ENCODE measurements around the gene RYR2.

The RYR2 gene

GRCh38 chr1:237062976-237063375 lies 21.0 kb downstream of the RYR2 start:
- no peak overlapping the region for H3K27ac ChIP-seq
- no peak for TF ChIP-seq CTCF (IDR thresholded peaks at IDR 0.05)
- H3K9me3 ChIP-seq (ENCODE audit: control insufficient read depth, low read length), result no peaks in the 10 kb centered on the region
- no peak overlapping the region for H3K4me3 ChIP-seq (ENCODE audit: low read depth, low read length)
- H3K79me2 ChIP-seq, result no peaks in the 10 kb centered on the region
- no peaks in the 10 kb centered on the region for H3K36me3 ChIP-seq (ENCODE audit: control insufficient read depth, insufficient read depth, low read length)
- H2AFZ ChIP-seq, result no peak overlapping the region
- H3K9ac ChIP-seq, result no peak overlapping the region
- H3K4me1 ChIP-seq, result no peaks in the 10 kb centered on the region
- H3K27me3 ChIP-seq (ENCODE audit: control insufficient read depth, insufficient read depth, low read length), result no peaks in the 10 kb centered on the region
- no peak overlapping the region for H3K4me2 ChIP-seq (ENCODE audit: low read length)

- no peak overlapping the region for H3K4me3 ChIP-seq (ENCODE audit: low read depth, low read length)
- no peak overlapping the region for H3K4me2 ChIP-seq (ENCODE audit: low read length)
- no peak overlapping the region for H3K9ac ChIP-seq
- no peak for TF ChIP-seq CTCF (IDR thresholded peaks at IDR 0.05)
- no peaks in the 10 kb centered on the region for H3K79me2 ChIP-seq
- H2AFZ ChIP-seq, result no peak overlapping the region
- H3K36me3 ChIP-seq (ENCODE audit: control insufficient read depth, insufficient read depth, low read length), result no peaks in the 10 kb centered on the region
- H3K4me1 ChIP-seq, result no peaks in the 10 kb centered on the region
- H3K9me3 ChIP-seq (ENCODE audit: control insufficient read depth, low read length), result no peaks in the 10 kb centered on the region
- H3K27ac ChIP-seq, result no peak overlapping the region
- no peaks in the 10 kb centered on the region for H3K27me3 ChIP-seq (ENCODE audit: control insufficient read depth, insufficient read depth, low read length)
These were observed 23.9 kb downstream of the RYR2 start for GRCh38 chr1:237065903-237066302.

- Histone ChIP-seq H3K27me3 (ENCODE audit: control insufficient read depth, insufficient read depth, low read length) (no peaks in the 10 kb centered on the region), H3K4me3 (ENCODE audit: low read depth, low read length) (no peak overlapping the region), H3K36me3 (ENCODE audit: control insufficient read depth, insufficient read depth, low read length) (no peaks in the 10 kb centered on the region), H3K4me1 (no peaks in the 10 kb centered on the region), H3K79me2 (no peaks in the 10 kb centered on the region), H2AFZ (no peak overlapping the region), H3K9ac (no peak overlapping the region), H3K4me2 (ENCODE audit: low read length) (no peak overlapping the region), H3K9me3 (ENCODE audit: control insufficient read depth, low read length) (no peaks in the 10 kb centered on the region), H3K27ac (no peak overlapping the region)
- no peak for TF ChIP-seq CTCF (IDR thresholded peaks at IDR 0.05)
These were observed 28.5 kb downstream of the RYR2 start for GRCh38 chr1:237070519-237070918.

- Histone ChIP-seq H3K4me3 (ENCODE audit: low read depth, low read length) (no peak overlapping the region), H3K79me2 (no peaks in the 10 kb centered on the region), H3K27me3 (ENCODE audit: control insufficient read depth, insufficient read depth, low read length) (no peaks in the 10 kb centered on the region), H3K4me2 (ENCODE audit: low read length) (no peak overlapping the region), H3K27ac (no peak overlapping the region), H3K9ac (no peak overlapping the region), H3K4me1 (no peaks in the 10 kb centered on the region), H2AFZ (no peak overlapping the region), H3K9me3 (ENCODE audit: control insufficient read depth, low read length) (no peaks in the 10 kb centered on the region), H3K36me3 (ENCODE audit: control insufficient read depth, insufficient read depth, low read length) (no peaks in the 10 kb centered on the region)
- no peak for TF ChIP-seq CTCF (IDR thresholded peaks at IDR 0.05)
These were observed 29.8 kb downstream of the RYR2 start for GRCh38 chr1:237071641-237072420.
